ENCODE data around the gene PCYT2.
A peak's percentile ranks its signal among the peaks of the same experiment; 100 is the strongest.
"Not testable (repeated sequence)": the region's sequence is repeated elsewhere in the genome, so short reads cannot be mapped to it uniquely, and the experiment has no call there.

The PCYT2 gene

GRCh38 chr17:81911277-81911961, at the start of gene PCYT2:
TSS of gene PCYT2 (minus strand) at chr17:81911399. CDS start at chr17:81911355, 44 bp downstream.
- peak; percentile 87 for DNase-seq

DNA sequence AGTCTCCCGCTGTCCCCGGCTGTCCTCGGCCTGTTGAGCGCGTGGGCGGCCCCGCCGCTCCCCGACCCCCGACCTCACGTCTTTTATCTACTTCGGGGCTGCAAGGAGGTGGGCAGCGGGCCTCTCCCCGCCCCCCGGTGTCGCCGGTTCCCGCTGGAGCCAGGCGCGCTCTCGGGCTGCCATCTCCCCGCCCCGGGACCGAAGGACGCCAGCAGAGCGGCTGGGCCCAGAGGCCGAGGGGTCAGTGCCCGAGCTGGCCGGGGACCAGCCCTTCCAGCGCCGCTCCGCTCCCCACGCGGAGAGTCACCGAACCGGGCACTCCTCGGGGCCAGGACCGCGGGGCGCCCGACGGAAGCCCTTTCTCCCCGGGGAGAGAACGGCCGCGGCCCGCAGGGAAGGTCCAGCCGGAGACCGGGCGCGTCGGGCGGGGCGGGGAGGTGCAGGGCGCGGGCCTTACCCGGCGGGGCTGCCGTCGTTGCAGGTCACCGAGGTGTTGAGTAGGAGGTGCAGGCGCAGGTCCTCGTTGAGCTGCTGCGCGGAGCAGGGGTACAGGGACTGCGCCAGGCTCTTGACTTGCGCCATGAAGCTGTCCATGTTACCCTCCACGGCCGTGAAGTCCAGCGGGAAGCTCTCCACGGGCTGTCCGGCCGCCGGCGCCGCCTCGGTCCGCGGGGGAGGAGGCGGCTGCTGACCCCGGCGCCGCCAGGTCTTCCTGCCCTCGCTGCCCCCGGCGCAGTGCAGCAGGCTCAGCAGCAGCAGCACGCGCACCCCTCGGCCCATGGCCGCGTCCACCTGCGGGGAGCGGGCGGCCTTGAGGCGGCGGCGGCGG, 49.1 kb upstream of the PCYT2 start:
- no peak for DNase-seq

- DNase-seq: peak; percentile 32
Observed at GRCh38 chr17:81959362-81960129, 48.3 kb upstream of the PCYT2 start.

GRCh38 chr17:81958633-81959342, 47.6 kb upstream of the PCYT2 start:
- DNase-seq: no peak

DNA sequence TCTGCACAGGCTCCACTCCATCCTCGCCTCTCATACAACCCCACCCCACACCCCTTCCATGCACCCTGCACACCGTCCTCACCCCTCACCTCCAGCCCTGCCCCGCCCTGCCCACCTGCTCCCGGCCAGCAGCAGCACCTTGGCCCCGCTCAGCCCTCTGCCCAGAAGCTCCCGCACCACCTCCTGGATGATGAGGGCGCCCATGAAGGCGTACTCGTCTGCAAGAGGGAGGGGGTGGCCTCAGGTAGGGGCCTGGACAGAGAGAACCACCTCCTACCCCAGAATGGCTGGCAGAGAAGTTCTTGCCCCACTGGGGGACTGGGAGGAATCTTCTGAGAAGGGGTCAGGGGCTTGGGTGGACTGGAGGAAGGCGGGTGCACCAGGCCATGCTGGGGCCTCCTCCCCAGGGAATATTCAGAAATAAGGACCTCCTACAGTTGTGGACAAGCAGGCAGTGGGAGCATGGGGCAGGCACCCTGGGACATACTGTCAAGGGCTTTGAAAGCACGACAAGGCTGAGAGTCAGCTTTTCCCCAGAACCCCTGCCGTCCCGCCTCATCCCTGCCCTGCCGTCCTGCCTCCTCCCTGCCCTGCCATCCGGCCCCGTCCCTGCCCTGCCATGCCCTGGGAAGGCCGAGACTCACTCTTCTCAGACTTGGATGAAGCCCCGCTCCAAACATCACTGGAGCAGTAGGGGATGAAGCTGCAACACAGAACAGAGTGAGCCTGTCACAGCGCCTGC, 46.7 kb upstream of the PCYT2 start:
- DNase-seq: no peak

- DNase-seq: no peak
Observed at GRCh38 chr17:81956607-81957589, 45.7 kb upstream of the PCYT2 start.

GRCh38 chr17:81955756-81956544, 44.8 kb upstream of the PCYT2 start:
- DNase-seq: no peak

- DNase-seq: no peak
Observed at GRCh38 chr17:81955058-81955681, 44.0 kb upstream of the PCYT2 start.

DNA sequence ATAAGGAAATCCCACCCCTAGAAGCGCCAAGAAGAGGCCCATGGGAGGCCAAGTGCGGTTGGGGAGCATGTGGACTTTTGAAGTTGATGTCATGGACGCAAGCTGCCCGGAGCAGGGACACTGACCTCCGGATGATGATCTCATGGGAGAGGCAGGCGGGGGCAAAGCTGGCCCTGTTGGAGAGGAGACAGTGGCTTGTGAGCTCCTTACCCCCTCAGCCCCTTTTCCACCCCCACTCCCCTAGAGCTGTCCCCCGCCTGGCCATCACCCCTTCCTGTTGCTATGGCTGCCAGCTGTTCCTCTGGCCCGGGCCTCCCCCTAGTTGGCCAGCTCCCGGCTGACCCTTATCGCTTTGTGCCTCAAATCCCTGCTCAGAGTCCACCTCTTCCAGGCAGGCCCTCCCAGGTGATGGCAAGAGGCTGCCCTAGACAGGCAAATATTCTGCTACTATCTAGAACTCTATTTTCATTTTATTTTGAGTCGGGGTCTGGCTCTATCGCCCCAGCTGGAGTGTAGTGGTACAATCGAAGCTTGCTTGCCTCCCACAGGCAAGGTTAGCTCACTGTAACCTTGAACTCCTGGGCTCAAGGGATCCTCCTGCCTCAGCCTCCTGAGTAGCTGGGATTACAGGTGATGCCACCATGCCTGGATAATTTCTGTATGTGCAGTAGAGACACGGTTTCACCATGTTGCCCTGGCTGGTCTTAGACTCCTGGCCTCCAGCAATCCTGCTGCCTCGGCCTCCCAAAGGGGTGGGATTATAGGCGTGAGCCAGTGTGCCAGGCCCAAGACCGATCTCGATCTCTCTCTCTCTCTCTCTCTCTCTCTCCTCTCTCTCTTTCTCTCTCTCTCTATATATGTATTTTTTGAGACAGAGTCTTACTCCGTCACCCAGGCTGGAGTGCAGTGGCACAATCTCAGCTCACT, 43.2 kb upstream of the PCYT2 start:
- DNase-seq: no peak

DNA sequence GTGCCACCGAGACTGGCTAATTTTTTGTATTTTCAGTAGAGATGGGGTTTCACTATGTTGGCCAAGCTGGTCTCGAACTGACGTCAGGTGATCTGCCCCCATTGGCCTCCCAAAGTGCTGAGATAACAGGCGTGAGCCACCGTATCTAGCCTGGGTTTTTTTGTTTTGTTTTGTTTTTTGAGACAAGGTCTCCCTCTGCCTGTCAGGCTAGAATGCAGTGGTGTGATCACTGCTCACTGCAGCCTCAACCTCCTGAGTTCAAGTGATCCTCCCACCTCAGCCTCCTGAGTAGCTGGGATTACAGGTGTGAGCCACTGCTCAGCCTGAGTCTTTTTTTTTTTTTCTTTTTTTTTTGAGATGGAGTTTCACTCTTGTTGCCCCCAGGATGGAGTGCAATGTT, 42.2 kb upstream of the PCYT2 start:
- DNase-seq: not testable (repeated sequence)

- no peak for DNase-seq
Observed at GRCh38 chr17:81952792-81953228, 41.6 kb upstream of the PCYT2 start.

GRCh38 chr17:81951785-81952684, 40.8 kb upstream of the PCYT2 start:
- no peak for DNase-seq

DNA sequence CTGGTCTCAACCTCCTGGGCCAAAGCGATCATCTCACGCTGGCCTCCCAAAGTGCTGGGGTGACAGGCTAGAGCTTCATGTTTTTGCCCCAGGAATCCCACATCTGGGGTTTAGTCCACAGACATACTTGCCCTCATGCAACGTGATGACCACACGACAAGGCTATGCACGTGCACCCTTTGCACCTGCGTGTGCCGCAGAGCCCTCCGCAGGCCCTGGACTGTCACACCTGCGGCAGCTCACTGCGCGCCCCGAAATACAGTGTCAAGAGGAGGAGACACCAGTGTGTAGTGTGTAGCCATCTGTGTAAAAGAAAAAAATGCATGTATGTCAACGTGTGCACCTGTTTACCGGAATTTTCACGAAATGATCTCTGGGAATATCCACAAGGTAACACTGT, 39.3 kb upstream of the PCYT2 start:
- no peak for DNase-seq

DNA sequence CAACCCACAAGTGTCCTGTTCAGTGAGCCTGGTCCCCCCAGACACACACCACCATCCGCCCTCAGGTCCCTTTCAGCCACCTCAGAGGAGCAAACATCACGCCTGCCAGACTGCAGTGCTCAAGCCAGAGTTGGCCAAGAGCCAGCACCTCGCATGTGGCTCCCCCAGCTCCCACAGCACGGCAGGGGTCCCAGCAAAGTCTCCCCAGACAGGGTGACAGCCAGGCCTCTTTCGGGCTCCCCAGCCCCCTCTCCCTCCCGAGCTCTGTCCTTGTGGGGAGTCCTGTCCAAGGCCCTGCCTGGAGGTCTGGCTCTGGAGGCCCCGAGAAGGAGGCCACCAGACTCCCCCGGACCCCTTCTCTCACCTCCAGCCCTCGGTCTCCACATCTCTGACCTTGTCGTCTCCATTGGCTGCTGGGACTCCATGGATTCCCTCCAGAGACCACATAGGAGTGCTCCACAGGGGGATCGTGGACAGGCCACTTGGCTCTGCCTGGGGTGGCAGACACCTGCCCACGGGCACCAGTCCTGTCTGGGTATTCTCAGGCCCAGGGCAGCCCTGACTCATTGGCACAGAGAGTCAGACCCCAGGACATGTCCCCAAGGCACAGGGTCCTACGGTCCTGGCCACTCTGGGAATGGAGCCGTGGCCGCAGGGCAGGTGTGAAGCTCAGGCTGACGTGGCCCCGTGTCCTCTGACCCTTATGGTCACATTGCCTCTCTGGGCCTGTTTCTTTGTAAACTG, 37.6 kb upstream of the PCYT2 start:
- DNase-seq: no peak

- DNase-seq: no peak
Observed at GRCh38 chr17:81947189-81947588, 36.0 kb upstream of the PCYT2 start, which contains the start of gene MYADML2. TSS of gene MYADML2 (minus strand) at chr17:81947233. CDS start at chr17:81941741, 5,492 bp downstream.

DNA sequence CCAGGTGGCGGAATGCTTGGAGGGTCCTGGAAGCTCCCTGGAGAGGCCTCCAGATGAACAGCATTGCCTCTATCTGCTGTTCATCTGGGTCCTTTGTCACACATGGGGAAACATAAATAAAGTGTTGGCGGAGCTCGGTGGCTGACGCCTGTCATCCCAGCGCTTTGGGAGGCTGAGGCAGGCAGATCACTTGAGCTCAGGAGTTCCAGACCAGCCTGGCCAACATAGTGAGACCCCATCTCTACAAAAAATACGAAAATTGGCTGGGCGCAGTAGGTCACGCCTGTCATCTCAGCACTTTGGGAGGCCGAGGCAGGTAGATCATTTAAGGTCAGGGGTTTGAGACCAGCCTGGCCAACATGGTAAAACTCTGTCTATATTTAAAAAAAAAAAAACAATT, 33.7 kb upstream of the PCYT2 start:
- no peak for DNase-seq
